NCI-H2171 (cell line): ENCODE results near the gene OBI1.

Experiments
- DNase-seq: peaks from one replicate; lab custom pipeline; 2025; lab: John Stamatoyannopoulos, UW

The OBI1 gene

DNA sequence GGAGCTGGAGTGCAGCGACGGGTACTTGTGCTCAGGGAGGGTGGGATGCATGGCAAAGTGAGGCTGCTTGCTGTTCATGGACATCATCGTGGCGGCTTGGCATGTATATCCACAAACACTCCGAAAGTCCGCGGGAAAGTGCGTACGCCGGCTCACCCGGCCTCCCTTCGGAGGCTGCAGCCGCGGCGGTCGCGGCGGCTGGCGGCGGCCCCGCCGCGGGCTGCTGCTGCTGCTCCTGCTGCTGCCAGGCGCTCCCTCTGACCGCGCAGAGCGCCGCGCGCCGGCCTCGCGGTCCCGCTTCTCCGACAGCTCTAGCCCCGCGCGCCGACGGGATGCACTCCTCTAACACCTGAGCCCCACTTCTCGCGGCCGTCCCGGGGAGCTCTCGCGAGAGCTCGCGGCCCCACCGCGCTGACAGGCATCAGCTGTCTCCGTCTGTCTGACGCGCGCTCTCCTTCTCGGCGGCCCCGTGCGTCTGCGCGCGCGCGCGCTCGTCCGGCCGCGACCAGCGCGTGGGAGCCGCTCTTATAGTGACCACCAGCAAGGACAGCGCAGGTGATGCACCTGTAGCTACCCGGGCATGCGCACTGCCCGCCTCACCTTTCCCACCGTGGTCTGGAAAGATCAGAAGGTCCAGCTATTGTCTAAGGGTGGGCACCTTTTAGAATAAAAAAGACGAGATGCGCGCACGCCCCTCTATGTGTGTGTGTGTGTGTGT is 55.6 kb downstream of the OBI1 start, which contains the start of gene POU4F1:
Gene POU4F1 (minus strand): TSS at position 313 of the 718 bp plus-strand sequence. CDS start 226 bp downstream, at position 87.
- DNase-seq: peak; percentile 91

DNA sequence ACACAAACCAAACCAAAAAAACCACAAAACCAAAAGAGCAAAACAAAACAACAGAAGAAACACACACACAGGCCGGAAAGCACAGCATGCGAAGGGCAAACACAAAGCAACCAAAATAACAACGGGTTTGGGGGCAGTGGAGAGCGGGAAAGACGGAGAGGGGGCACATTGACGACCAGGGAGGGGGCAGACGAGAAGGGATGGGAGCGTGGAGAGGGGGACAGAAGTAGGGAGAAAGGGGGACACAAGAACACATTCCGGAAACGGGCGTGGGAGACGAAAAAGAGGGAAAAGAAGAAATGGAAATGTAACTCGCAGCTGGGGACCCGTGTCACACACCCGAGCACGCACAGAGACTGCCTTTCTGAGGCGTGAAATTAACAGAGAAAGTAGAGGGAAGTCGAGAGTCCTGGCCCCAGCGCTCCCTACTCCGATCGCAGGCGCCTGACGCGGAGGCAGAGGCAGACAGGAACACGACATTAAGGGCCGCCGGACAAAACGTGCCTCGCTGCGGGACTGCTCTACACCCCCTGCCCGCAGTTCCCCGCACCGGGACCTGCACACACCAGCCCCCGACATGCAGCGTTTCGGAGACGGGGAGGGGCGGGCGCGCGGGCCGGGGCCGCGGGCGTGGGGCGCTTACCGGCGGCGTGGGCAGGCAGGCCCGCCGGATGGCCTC is 56.3 kb downstream of the OBI1 start:
- peak; percentile 18 for DNase-seq

DNA sequence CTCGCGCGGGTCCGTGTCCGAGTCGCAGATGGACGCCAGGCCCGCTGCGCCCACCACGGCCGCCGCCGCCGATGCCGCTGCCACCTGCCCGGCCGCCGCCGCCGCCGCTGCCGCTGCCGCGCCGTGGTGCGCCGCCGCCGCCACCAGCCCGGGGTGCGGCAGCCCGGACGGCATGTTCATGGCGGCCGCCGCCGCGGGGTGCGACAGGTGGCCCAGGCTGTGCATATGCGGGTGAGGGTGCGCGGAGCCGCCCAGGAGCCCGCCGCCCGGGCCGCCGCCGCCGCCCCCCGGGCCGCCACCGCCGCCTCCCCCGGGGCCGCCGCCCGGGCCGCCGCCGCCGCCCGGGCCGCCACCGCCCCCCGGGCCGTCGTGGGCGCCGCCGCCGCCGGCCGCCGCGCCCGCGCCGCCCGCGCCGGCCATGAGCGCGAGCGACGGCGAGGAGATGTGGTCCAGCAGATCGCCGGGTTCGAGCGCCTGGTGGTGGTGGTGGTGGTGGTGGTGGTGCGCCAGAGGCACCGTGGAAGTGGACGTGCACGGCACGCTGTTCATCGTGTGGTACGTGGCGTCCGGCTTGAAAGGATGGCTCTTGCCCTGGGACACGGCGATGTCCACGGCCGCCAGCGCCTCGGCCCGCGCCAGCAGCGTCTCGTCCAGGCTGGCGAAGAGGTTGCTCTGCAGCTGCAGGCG is 56.9 kb downstream of the OBI1 start:
- DNase-seq: no peak

DNA sequence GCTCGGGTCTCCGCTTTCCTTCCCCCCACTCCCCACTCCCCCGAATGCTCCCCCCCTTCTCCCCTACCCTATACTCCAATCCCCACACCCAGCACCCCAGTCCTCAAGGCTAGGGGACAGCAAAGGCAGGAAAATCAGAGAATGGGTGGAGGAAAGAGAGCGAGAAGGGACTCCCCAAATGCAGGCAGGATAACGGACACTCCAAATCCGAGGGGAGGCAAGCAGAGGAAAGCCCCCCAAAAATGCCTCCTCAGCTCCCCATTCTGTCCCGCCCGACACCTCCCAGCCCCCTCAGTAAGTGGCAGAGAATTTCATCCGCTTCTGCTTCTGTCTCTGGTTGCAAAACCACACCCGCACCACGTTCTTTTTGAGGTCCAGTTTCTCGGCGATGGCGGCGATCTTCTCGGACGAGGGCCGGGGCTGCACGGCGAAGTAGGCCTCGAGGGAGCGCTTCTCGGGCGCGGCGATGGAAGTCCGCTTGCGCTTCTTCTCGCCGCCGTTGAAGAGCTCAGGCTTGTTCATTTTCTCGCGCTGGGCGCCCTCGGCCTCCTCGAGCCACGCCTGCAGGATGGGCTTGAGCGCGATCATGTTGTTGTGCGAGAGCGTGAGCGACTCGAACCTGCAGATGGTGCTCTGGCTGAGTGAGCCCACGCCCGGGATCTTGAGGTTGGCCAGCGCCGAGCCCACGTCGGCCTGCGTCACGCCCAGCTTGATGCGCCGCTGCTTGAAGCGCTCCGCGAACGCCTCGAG is 57.7 kb downstream of the OBI1 start:
- no peak for DNase-seq

- no peak for DNase-seq
Observed at GRCh38 chr13:78600280-78600883, 58.6 kb downstream of the OBI1 start.

- no peak for DNase-seq
Observed at GRCh38 chr13:78599645-78600279, 59.2 kb downstream of the OBI1 start.

DNA sequence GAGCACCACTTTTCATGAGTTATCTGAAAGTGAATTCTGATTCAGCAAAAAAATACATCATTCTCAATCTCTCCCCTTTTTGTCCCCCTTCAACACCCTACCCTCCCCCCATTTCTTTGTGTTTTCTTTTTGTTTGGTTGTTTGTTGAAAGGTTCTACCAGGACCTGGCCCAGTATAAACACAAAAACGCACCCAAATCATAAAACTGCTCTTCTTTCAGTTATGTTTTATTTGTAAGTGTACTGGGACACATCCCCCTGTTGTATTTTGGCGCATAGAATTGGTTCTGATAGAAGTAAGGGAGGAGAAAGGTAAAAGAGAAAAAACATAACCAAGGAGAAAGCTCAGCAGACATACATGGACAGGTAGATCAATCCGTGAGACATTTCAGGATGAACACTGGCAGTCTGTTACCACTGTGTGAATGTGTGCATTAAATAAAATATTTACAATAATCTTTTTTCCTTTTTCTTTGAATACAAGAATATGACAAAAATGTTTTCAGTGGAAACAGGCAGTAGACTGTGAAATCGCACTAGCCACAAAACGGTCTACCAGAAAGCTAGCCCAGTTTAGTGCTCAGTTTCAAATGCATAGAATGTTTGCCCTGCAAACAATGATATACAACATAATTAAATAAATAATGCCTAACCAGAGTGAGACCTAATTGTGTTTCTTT is 59.9 kb downstream of the OBI1 start:
- no peak for DNase-seq

DNA sequence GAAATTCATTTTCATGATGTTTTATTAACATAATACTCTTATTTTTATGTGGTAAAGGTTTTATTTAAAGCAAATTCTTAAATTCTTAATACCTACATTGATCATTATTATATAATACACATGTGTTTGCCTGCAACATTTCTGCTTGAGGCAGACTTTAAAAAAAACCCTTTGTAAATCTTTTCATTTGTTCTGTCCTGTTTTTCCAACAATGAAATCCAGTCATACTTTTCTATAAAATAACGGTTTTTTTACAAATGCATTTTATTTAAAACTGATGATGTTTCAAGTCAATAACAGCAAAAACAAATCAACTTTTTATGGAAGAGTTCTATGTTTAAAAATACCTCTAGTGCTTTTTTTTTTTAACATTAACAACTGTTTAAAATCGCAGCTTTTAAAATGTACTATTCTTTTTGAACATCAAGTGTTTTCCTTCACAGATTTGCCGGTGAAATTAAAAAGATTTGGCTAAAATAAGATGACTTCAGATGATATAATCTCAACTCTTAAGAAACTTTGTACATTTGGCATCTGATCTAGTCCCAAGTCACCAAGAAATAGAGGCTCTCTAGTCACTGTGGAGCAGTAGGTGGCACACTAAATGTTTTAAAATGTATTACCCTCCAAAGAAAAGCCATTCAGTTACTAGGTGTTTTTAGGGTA is 60.7 kb downstream of the OBI1 start:
- DNase-seq: no peak

GRCh38 chr13:78597602-78597932 is 61.4 kb downstream of the OBI1 start:
- no peak for DNase-seq

- DNase-seq: no peak
Observed at GRCh38 chr13:78596736-78597601, 62.0 kb downstream of the OBI1 start.

- no peak for DNase-seq
Observed at GRCh38 chr13:78596399-78596735, 62.6 kb downstream of the OBI1 start.

DNA sequence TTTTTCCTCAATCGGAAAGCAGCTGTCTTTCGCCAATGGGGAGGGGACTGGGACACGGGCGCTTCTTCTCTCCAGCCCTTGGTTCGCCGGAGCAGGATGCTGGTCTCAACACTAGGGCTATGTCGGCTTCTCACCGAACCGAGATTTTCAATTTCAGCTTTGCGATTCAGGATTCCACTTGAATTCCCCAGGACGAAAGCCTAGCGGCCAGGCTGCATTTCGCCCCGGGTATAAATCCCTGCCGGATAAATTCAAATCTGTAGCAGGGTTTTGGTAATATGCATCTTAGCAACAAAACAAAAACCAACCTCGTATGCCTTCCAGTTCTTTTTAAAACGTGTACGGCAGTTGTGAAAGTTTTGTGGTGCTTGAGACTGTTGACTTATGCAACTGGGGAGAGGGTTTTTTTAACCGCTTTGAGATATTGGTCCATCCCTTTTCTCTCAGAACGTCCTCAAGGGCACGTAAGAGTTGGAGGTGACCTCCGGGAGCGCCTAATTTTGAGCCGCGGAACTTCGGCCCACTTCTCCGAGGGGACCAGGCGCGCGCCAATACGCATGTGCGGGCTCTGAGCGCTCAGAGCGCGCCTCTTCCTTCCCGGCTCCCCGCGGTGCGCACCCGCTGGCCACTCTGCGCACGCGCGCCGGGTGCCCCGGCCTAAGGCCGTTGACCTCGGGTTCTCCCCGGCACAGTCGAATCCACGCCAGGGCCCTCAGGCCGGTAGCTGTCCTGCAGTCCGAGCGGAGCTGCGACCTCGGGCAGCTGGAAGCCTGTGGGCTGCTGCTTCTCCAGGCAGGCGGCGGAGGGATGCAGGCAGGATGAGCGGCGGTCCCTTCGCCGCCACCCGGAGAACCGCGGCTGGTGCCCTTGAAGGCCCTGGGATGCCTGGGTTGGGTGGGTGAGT is 63.2 kb downstream of the OBI1 start:
- DNase-seq: no peak

- no peak for DNase-seq
Observed at GRCh38 chr13:78594456-78594975, 64.4 kb downstream of the OBI1 start.

DNA sequence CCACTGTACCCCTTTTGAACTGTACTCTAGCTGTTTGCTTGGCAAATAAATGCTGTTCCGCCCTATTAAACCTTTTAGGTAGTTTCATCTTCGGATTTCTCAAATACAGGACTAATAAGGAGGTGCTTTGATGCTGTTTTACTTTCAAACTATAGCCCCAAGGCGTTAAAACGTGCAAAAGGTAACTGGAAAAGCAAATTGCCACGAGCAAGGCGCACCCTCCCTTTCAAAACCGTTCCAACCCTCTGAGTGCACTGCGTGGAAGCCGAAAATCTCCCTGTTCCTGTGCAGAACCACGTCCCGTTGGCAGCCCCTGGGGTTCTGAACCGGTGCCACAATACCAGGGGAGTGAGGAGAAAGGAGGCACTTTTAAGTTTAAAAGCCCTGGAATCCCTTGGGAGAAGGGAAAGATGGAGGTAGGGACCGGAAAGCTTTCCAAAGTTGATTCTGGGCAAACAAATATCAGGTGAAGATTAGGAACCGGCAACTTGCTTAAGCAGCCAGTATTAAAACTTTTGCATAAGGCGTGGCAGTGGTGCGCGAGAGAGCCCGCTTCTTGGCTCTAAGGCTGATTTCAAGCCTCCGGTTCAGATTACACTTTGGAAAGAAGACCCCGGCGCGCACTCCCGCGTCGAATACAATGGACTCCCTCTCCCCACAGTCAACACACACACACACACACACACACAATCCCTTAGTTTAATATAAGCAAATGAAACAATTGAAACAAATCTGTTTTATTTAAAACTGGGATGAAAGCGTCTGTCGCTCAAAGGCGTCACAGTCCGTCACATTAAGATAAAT is 65.1 kb downstream of the OBI1 start:
- peak; percentile 25 for DNase-seq

DNA sequence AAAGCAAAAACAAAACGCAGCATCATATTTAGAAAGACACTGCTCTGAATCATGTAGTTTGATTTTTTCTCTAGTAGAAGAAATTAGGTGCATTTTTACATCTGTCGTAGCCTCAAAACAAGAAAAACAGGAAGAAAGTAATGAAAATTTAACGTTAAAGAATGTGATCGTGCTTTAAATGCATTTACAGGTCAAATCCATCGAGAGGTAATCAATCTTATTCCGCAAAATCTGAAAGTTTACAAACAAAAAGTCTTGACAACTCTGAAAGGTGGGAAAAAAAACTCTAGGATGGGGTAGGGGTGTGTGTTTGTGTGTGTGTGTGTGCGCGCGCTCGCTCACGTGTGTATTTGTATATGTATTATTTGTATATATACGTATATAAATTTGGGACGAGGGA is 65.8 kb downstream of the OBI1 start:
- DNase-seq: no peak

- no peak for DNase-seq
Observed at GRCh38 chr13:78592584-78592983, 66.4 kb downstream of the OBI1 start.

DNA sequence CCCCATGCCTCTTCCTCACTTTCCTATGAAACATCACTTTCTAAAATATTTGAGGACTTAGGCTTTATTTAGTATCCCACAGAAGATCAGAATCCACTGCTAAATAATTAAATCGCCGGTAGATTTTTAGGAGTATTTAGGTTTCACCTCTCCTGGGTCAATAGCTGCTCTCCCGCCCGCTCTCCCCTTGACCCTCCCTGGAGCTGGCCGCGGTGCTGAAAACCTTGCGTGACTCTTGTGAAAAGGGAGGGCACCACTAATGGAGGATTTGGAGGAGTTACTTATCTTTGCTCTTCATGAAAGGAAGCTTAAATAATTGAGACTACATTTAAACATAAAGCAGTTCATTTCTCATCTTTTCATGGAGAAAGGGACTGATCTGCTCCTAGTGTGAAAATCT is 69.7 kb downstream of the OBI1 start:
- no peak for DNase-seq
